GM18861 (cell line): Measurements from ENCODE around the gene PDE9A.

Experiments used
- ATAC-seq: cut with Tn5 transposase; IDR thresholded peaks from one replicate; pipeline ENCODE4 v1.9.1; 2021; ENCODE audit not compliant: unreplicated experiment

PDE9A gene

GRCh38 chr21:42734323-42734971, 81.0 kb downstream of the PDE9A start:
- ATAC-seq = no peak

GRCh38 chr21:42735061-42735460, 81.6 kb downstream of the PDE9A start:
- ATAC-seq = no peak

DNA sequence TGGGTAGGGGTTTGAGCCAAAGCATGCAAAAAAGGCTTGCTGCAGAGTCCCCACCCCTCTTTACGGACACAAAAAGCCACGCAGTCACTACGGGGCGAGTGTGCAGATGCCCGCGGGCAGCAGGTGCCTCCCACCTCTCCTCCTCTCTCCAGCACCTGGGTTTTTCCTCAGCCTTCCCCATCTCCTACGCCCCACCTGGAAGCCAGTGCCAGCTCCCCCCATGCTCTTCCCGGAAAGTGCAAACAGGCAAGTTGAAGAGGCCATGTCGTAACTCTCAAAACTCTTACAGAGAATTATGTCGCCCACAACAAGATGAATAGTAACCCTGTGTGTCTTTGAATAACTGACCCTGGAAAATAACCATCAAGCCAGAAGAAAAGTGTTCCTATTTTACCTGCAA, 82.5 kb downstream of the PDE9A start:
- no peak for ATAC-seq

DNA sequence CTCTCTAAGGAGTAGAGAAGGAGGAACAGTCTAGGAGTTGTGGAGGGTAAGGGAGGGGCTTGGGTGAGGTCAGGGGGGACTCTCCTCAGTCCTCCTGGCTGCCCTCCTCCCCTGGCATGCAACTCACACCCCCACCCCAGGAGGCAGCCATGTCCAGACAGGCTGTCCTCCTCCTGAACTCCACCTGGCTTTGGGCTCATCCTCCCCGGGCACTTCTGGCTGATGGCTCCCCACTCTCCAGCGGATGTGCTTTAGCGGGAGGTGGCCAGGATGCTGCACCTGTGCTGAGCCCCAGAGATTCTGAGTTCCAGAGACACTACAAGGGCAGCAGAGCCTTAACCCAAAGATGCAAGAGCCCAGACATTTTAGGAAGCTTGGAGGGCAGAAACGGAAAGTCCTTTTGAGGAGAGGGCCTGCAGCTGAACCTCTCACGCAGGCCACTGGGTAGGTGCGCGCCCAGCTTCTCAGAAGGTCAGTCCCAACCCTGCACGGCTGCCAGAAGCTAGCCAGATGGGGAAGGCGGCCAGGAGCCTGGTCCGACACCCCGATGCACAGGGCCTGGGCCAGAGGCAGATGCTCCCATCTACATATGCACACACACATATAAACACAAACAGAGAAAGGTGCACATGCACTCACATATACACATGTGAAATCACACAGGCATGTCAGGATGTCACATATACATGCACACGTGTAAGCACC, 83.4 kb downstream of the PDE9A start:
- no peak for ATAC-seq

GRCh38 chr21:42737951-42738590, 84.7 kb downstream of the PDE9A start:
- no peak for ATAC-seq

- ATAC-seq = no peak
Measured at GRCh38 chr21:42739061-42739931, 85.9 kb downstream of the PDE9A start.

GRCh38 chr21:42740405-42740909, 87.0 kb downstream of the PDE9A start:
- ATAC-seq = no peak

GRCh38 chr21:42741066-42741465, 87.6 kb downstream of the PDE9A start:
- no peak for ATAC-seq

DNA sequence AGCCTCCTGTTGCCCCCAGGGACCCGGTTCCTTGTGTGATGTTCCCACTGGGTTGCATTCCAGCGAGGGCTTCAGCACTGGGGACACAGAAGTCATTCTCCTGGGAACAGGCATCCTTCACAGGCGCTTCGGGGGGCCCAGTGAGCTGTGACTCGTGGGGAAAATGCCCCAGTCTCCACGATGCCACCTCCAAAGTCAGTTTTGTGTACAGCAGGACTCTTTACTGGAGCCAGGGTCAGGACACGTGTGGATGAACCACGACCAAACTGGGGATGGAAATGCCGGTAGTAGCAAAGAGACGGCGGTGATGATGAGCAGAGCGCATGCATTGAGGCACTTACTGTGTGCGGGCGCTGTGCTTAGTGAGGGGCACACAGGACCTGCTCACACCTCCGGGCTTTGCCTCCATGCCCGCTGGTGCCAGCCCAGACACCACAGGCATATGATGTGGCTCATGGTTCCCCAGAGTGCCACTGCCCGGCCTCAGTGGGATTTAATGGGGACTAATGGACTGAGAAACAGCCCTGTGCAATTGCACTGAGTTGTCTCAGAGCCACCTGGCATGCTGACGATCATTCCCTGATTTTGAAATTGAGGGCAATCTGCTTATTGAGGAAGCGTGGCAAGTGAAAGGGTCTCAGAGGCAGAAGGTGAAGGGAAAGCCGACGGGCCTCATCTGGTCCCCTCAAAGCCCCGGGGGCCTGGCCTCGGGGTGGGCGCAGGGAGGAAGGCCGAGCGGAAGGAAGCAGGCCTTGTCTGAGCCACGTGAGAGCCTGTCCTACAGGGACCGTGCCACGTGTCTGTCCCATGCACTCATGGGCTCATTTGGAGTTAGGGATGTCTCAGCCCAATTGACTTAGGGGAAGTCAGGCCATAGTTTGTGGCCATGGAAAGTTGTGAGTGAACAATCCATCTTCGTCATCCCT, 91.4 kb downstream of the PDE9A start:
- no peak for ATAC-seq

GRCh38 chr21:42745511-42746239, 92.3 kb downstream of the PDE9A start:
- ATAC-seq = no peak

- no peak for ATAC-seq
Measured at GRCh38 chr21:42746240-42746592, 92.8 kb downstream of the PDE9A start.

DNA sequence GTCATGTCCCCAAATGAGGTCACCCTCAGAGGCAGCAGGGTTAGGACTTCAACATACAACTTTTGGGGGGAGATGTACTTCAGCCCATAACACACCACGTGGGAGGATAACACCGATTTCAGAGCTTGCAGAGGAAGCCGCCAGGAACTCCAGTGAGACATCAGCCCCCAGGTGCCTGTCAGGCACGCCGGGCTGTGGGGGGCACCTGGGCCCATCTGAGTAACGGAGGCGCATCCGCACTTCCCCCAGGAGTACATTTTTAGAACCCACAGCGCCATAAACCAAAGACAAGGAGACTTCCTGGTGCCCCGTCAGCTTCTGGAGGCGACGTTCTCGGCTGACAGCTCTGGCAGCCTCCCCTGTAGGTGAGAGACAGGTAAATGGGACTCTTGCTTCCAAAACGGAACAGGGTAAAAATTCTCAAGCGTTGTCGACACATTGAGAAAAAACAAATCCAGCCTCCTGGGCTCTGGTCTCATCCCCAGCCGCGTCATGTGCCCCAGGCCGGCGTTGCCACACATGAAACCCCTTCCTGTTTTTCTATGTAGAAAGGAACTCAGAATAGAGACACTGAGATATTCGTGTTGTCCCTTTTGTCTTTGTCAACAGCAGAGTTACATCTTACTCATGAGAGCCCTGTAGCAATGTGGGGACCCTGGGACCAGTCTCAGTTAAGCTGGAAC, 93.3 kb downstream of the PDE9A start:
- no peak for ATAC-seq

DNA sequence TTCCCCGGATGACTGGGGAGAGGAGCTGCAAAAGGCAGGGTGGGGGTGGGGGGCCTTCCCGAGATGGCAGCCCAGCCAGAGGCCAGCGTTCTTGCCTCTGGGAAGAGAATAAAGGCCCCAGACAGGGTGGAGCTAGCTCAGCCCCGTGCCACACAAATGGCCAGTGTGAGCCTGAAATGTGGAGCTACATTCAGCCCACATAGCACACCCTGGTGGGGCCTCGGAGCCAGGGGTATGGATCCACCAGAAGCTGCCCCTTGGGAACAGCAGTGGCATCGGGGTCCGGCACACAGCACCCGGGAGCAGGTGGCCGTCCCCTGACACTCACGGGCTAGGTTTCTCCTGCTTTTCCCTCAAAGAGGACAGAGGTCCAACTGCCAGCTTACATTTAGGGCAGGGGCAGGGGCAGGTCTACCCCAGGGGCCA, 93.9 kb downstream of the PDE9A start:
- no peak for ATAC-seq

GRCh38 chr21:42747746-42748351, 94.4 kb downstream of the PDE9A start:
- ATAC-seq = no peak

DNA sequence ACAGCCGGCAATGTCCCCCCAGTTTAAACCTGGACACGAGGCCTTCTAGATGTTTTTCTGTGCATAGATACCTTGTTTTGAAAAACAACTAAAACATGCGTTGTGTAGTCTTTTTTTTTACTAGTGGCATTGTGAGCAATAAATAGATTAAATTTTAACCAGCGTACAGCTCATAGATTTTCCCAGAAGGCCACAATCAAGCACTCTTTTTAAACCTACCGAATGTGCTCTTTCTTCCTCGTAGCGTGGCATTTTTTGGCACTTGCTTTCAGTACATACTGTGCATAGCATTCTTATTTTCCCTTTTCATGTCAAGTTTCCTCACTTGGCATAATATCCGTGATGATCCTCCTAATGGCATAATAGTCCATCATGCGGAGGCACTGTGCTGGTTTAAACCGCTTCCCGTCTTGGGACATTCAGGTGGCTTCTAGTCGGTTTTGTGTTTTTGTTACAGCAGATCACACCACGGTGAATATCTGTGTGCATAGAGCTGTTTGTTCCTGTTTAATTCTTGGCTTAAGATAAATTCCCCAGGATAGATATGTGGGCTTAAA, 95.3 kb downstream of the PDE9A start:
- ATAC-seq = no peak

- no peak for ATAC-seq
Measured at GRCh38 chr21:42750737-42751530, 97.5 kb downstream of the PDE9A start.

- no peak for ATAC-seq
Measured at GRCh38 chr21:42751866-42752265, 98.4 kb downstream of the PDE9A start.
